ENCODE measurements around the gene BEAN1. TPM values are rescaled to one million over a fixed set of nuclear protein-coding genes. Genes with fewer than 3 reads are reported as not detected.

BEAN1 gene
- total RNA-seq, 1 experiment from 2014 or later = 0.37 TPM

DNA sequence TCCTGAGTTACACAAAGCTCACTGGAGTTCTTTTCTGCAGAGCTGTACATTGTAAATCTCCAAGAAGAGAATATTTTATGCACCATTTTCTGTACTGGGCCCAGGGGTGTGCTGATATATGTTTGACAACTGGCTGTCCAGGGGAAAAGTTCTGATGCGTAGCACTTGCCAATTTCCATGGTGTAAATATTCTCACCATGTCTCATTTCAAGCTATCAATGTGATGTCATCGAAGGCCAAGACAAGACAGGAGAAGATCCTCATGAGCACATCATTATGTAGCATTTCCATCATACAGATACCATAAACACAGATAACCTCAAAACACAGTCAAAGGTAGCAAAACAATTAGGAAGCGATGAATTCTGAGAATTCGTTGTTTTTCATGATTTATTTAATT is 41.7 kb upstream of the BEAN1 start:
- Histone ChIP-seq H3K4me3 (no peak overlapping the region), H3K9me3 (ENCODE audit: insufficient read depth, low read depth) (no peaks in the 10 kb centered on the region), H3K36me3 (ENCODE audit: low read depth) (no peaks in the 10 kb centered on the region; the same call in 1 of the 2 replicates), H3K79me2 (ENCODE audit: low read depth) (peaks cover 9% of the 10 kb centered on the region; the same call in 1 of the 2 replicates), H3K9me2 (ENCODE audit: insufficient read depth) (no peaks in the 10 kb centered on the region), H3K4me2 (no peak overlapping the region), H3K27ac (no peak overlapping the region), H3K4me1 (replicated peaks; ENCODE audit: insufficient read depth) (peaks cover 40% of the 10 kb centered on the region), H4K20me1 (ENCODE audit: insufficient read depth) (no peaks in the 10 kb centered on the region), H3F3A (ENCODE audit: insufficient read depth, low read depth) (peaks cover 40% of the 10 kb centered on the region), H3K27me3 (ENCODE audit: insufficient read depth, low read depth) (no peaks in the 10 kb centered on the region), H2AFZ (no peak overlapping the region)
- TF ChIP-seq CTCF (conservative IDR thresholded peaks at IDR 0.05) (no peak), EZH2 (IDR thresholded peaks at IDR 0.05; ENCODE audit: low read depth) (no peak)
- no peak for DNase-seq
- BruUV-seq (replicated peaks) = no TSS peak
- ChIA-PET POLR2A (ENCODE audit: unreplicated experiment) (interaction anchor here (0.7 kb wide), 1 partner anchor 92 kb away, joined by 5 read pairs; no protein-coding TSS in a partner anchor), CTCF (no interaction called here)
- intact Hi-C loops (cut with micrococcal nuclease; ENCODE audit: unreplicated experiment) = no loop called here

- BruUV-seq (replicated peaks) = no TSS peak
- Histone ChIP-seq H3K36me3 (ENCODE audit: low read depth) (no peaks in the 10 kb centered on the region), H4K20me1 (ENCODE audit: insufficient read depth) (no peaks in the 10 kb centered on the region), H3F3A (ENCODE audit: insufficient read depth, low read depth) (peaks cover 27% of the 10 kb centered on the region), H3K9me3 (ENCODE audit: insufficient read depth, low read depth) (no peaks in the 10 kb centered on the region), H3K4me2 (no peak overlapping the region), H3K27me3 (ENCODE audit: insufficient read depth, low read depth) (no peaks in the 10 kb centered on the region), H3K4me3 (no peak overlapping the region), H3K27ac (no peak overlapping the region), H3K9me2 (ENCODE audit: insufficient read depth) (no peaks in the 10 kb centered on the region), H2AFZ (no peak overlapping the region), H3K79me2 (ENCODE audit: low read depth) (no peaks in the 10 kb centered on the region), H3K4me1 (replicated peaks; ENCODE audit: insufficient read depth) (peaks cover 25% of the 10 kb centered on the region)
- DNase-seq = no peak
- ChIA-PET CTCF (no interaction called here), POLR2A (ENCODE audit: unreplicated experiment) (no interaction called here)
- intact Hi-C loops (cut with micrococcal nuclease; ENCODE audit: unreplicated experiment) = no loop called here
- no peak for TF ChIP-seq CTCF (conservative IDR thresholded peaks at IDR 0.05)
- TF ChIP-seq EZH2 (IDR thresholded peaks at IDR 0.05; ENCODE audit: low read depth) = no peak
These were observed 40.2 kb upstream of the BEAN1 start for GRCh38 chr16:66386629-66387622.

DNA sequence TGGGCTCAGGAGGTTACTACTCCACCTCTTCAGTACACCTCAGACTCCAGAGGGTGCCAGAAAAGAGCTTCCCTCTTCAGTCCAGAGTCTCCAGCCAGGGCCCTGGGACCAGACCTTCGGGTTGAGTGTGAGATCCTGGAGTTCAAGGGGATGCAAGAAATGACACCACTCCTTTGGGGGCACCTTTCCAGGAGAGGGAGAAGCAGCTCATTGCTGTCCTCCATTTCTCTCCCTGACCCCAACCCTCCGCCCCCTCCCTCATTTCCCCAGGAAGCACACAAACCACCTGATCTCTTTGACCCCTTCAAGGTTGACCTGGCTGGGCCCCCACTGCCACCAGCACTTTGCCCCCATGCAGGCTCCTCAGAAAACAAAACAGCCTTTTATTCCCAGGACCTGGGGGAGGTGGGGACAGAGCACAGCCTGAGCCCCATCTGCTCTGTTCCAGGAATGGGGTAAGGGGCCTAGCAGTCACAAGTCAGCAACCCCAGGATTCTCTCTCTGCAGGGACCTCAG is 39.2 kb upstream of the BEAN1 start:
- Histone ChIP-seq H3K27ac (no peak overlapping the region), H4K20me1 (ENCODE audit: insufficient read depth) (no peaks in the 10 kb centered on the region), H3K36me3 (ENCODE audit: low read depth) (no peaks in the 10 kb centered on the region), H3K4me1 (replicated peaks; ENCODE audit: insufficient read depth) (peaks cover 16% of the 10 kb centered on the region), H3K27me3 (ENCODE audit: insufficient read depth, low read depth) (no peaks in the 10 kb centered on the region), H3K79me2 (ENCODE audit: low read depth) (no peaks in the 10 kb centered on the region), H3K9me2 (ENCODE audit: insufficient read depth) (no peaks in the 10 kb centered on the region), H3F3A (ENCODE audit: insufficient read depth, low read depth) (peaks cover 17% of the 10 kb centered on the region), H3K4me2 (no peak overlapping the region), H3K9me3 (ENCODE audit: insufficient read depth, low read depth) (no peaks in the 10 kb centered on the region), H2AFZ (no peak overlapping the region), H3K4me3 (no peak overlapping the region)
- ChIA-PET POLR2A (ENCODE audit: unreplicated experiment) (no interaction called here), CTCF (no interaction called here)
- no peak for TF ChIP-seq EZH2 (IDR thresholded peaks at IDR 0.05; ENCODE audit: low read depth)
- TF ChIP-seq CTCF (conservative IDR thresholded peaks at IDR 0.05) = no peak
- intact Hi-C loops (cut with micrococcal nuclease; ENCODE audit: unreplicated experiment) = no loop called here
- no peak for DNase-seq
- BruUV-seq (replicated peaks) = no TSS peak

Measured in PC-9 (cell line).